ENCODE data around the gene HPGD.

DNA sequence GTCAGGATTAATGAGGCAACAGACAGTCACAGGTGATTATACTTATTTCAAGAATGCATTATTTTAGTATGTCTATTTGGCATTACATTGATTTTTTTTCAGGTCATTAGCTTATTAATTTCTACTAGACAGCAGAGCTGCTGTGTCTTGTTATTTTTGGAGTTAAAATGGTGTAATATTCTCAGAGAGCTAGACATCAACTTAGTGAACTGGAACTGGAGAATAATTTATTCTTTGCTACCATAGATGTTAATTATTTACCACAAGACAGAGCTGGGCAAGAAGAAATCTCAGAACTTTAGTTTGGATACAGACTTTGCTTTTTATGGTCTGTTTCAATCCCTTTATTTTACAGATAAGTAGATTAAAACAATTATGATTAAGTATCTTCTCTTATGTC lies 10.2 kb upstream of the HPGD start:
- no peak for TF ChIP-seq EP300 (IDR thresholded peaks at IDR 0.05)
- TF ChIP-seq POLR2A (IDR thresholded peaks at IDR 0.05), result no peak
- TF ChIP-seq, protein P1, sequence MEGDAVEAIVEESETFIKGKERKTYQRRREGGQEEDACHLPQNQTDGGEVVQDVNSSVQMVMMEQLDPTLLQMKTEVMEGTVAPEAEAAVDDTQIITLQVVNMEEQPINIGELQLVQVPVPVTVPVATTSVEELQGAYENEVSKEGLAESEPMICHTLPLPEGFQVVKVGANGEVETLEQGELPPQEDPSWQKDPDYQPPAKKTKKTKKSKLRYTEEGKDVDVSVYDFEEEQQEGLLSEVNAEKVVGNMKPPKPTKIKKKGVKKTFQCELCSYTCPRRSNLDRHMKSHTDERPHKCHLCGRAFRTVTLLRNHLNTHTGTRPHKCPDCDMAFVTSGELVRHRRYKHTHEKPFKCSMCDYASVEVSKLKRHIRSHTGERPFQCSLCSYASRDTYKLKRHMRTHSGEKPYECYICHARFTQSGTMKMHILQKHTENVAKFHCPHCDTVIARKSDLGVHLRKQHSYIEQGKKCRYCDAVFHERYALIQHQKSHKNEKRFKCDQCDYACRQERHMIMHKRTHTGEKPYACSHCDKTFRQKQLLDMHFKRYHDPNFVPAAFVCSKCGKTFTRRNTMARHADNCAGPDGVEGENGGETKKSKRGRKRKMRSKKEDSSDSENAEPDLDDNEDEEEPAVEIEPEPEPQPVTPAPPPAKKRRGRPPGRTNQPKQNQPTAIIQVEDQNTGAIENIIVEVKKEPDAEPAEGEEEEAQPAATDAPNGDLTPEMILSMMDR (IDR thresholded peaks at IDR 0.05), result no peak
- TF ChIP-seq POLR2AphosphoS5 (IDR thresholded peaks at IDR 0.05), result no peak

All from suprapubic skin (tissue), 4 donors.